Stimulated activated CD4-positive, alpha-beta T cell treated with anti-CD3 and anti-CD28 coated beads, Interleukin-4, amount 100 ng/mL, for 4 hours (primary cell): ENCODE results near the gene GPR137B.

Experiments used
- DNase-seq, 2 experiments: peaks; one replicate each; pipeline ENCODE4 v3.0.0-alpha.2; 2020

Gene GPR137B

DNA sequence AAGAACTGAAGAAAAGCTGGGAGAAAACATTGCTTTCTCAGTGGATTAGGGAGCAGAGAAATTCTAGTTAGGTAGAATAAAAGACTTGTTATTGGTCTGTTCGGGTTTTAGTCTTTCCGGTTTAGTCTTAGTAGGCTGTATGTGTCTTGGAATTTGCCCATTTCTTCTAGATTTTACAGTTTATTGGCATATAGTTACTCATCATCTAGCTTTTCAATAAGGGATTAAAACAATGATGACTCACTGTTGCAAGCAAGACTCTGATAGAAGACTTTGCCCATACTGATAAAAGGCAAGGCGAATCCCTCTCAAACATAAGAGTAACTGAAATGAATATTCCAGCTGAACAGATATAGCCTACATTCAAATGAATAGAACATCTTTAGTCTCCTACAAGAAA, 62.3 kb downstream of the GPR137B start:
- no peak for DNase-seq

DNA sequence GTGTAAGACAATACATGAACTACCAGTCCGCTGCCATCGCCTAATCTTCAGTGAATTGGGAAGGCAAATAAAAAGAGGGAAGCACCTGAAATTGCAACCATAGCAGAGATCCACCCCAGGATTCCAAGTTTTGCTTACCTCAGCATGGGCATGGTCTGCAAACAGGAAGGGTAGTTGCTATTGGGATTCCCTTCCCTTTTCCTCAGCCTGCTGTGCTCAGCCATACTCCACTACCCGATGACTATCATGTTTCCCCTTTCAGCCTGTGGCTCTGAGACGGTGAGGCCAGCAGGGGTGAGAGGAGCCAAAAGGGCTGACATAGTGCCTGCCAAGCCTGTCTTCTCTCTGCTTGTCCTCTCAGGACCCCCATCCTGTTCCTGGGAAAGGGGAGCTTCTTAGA, 64.2 kb downstream of the GPR137B start:
- no peak for DNase-seq

DNA sequence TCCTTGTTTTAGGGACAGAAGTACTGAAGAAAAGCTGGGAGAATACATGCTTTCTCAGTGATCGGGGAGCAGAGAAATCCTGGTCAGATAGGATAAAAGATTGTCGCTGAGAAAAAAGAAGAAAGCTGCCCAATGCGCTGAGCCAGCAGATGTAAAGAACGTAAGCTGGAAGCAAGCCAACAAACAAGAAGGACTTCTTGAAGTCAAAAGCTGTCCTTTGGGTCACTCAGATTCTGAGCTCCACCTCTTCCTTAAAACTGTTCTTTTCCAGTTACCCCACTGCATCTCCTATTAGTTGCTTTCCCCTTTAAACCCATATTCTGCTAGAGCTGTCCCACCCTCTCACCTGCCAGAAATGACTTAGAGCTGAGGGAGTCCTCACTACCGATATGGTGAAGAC, 64.8 kb downstream of the GPR137B start:
- no peak for DNase-seq

- DNase-seq, result no peak
Observed at GRCh38 chr1:236207569-236207968, 65.2 kb downstream of the GPR137B start.

- no peak for DNase-seq
Observed at GRCh38 chr1:236209185-236209584, 66.8 kb downstream of the GPR137B start.

GRCh38 chr1:236209713-236210112, 67.4 kb downstream of the GPR137B start:
- no peak for DNase-seq

DNA sequence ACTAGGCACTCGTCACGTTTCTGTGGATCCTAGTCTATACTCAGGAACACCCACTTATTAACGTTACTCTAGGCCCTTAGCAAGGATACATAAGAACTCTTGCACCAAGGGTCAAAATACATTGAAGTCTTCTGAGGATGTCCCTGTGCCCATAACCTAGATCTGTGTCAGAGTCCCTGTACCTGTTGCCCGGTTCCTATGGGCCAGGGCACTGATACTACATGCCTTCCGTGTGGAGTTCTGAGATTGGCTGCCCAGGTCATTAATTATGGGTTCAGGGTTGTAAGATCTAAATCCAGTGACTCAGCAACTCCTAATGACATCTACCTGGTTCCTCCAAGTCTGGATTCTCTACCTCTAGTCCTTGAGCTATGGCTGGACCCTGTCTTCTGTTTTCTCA, 69.5 kb downstream of the GPR137B start:
- DNase-seq, result no peak

DNA sequence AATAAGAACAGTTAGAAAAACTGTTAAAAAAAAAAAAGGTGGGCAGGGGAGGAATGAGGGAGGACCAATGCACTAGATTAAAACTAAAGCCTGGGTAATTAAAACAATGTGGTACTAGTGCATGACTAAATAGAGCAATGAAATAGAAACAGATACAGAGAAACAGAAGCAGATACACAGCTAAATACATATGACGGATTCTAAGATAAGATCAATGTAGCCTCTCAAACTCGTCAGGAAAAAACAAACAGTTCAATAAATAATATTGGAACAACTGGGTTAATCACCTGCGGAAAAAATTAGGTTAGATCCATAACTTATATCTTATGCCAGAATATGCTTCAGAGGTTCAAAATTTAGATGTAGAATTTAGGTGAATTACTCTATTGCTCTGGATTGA, 71.2 kb downstream of the GPR137B start:
- DNase-seq, result no peak

DNA sequence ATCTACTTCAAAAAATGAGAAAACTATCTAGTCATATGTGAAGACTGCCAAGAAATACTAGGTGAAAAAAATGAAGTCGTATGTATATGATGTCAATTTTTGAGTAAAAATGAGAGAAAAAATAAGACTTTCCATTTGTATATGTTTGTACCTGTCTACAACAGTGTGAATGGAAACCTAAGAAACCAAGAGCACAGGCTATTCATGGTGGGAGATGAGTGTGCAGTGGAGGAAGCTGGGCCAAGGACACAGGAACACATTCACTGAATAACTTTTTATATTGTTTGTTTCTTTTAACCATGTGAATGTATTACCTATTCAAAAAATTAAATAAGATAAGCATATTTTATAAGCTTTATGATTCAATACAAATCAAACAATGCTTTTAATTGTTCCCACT, 72.4 kb downstream of the GPR137B start:
- no peak for DNase-seq

DNA sequence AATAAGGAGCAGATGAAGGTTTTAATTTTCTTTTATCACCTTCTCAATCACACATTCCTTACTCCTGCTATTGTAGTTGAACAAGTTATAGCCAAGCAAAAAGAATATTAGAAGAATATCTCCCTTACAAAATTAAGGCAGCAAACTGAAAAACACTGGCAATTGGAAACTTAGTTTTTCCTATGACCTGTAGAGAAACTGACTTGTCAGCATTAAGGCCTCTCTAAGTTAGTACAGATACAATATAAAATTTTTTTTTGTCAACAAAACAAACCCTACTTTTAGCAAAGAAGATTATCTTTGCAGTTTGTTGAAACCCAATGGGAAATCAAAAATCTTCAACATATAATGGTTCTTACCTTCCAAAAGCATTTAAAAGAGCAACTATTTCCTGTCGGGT, 78.1 kb downstream of the GPR137B start:
- no peak for DNase-seq

DNA sequence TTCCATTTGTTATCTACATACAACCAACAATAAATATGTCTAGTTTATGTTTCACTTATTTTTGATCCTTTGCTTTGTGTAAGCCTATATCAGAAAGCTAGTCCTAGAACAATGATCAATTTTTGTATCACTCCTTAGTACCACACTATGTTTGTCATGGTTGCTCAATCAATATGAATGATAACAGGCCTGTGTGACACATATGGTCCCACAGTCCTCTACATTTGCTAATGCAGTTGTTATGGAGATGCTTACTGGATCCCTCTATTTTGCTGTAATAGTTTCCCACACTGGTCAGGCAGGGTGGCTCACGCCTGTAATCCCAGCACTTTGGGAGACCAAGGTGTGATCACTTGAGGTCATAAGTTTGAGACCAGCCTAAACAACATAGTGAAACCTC, 80.3 kb downstream of the GPR137B start:
- no peak for DNase-seq

DNA sequence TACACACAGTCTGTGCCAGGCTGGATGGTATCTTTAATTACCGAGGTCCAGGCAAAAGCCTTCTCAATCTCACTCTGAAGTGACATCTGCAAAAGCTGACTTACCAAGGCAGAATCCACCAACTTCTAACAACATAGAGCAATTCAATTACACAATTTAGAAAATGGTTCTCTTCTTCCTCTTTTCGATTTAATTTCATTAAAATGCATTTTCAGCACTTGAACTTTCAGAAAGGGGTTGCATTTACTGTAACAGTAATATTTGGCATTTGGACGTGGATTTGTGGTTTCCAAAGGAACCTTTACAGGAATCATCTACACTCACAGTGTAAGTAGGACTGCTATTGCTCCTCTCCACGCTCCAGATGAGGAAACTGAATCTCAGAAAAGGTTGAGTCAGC, 86.1 kb downstream of the GPR137B start:
- no peak for DNase-seq

DNA sequence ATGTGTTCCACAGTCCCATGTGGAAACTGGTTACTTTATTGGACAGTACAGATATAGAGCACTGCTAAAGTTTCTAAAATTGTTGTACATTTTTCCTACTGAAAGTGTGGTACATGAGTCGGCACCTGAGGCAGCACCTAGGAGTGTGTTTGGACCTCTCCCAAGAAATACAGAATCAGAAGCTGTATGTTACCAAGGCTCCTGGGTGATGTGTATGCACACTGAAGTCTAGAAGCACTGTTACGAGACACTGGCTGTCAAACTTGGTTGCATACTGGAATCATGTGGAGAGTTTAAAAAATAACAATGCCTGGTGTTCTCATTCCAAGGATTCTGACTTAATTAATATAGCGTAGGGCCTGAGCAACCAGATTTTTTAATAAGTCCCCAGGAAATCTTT, 92.8 kb downstream of the GPR137B start:
- no peak for DNase-seq

GRCh38 chr1:236239092-236239585, 96.8 kb downstream of the GPR137B start:
- no peak for DNase-seq

DNA sequence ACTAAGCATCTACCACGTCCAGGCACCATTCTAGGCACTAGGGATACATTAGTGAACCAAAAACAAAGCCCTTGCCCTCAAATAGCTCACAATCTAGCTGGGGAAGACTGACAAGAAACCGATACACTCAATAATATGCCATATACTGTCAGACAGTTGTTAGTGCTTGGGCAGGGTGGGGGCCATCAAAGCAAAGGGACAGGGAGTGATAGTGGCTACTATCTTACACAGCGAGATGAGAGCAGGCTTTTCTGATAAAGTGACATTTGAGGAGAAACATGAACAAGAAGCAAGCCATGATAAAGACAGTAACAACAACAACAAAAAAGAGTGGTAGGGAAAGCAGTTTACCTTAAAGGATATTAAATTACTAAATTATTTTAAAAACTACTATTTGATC, 98.3 kb downstream of the GPR137B start:
- no peak for DNase-seq

DNA sequence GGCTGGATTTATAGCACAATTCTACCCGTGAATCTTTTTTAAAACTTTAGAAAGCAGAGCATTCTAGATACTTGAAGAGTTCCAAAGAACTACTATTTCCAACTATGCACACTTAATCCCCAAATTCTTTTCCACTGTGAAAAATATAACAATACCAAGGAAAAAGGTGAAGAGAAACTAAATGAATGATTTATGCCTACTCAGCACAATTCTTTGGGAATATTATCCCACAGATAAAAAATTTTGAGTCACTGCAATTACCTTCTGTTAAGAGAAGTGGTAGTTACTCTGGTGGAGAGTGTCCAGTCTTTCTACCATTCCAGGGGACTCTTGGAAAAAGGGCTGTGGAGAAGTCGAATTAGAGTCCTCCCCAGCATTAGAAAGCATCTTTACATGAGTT, 100.2 kb downstream of the GPR137B start:
- DNase-seq, result no peak

DNA sequence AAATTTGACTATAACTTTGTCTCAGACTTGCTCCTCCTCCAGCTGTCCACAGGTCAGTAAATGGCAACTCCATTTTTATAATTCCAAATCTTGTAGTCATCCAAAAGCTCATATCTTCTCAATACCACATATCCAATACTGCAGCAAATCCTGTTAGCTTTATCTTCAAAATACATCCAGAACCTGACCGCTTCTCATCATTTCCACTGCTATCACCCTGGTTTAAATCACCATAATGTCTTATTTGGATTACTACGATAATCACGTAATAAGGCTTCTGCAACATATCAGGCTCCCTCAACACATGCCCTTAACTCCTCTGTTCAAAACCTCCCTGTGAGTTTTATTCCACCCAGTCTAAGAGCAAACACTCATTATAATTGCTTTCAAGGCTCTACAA, 104.9 kb downstream of the GPR137B start:
- no peak for DNase-seq

- DNase-seq, result no peak
Observed at GRCh38 chr1:236251587-236251986, 109.2 kb downstream of the GPR137B start.

- no peak for DNase-seq
Observed at GRCh38 chr1:236253119-236253518, 110.8 kb downstream of the GPR137B start.

DNA sequence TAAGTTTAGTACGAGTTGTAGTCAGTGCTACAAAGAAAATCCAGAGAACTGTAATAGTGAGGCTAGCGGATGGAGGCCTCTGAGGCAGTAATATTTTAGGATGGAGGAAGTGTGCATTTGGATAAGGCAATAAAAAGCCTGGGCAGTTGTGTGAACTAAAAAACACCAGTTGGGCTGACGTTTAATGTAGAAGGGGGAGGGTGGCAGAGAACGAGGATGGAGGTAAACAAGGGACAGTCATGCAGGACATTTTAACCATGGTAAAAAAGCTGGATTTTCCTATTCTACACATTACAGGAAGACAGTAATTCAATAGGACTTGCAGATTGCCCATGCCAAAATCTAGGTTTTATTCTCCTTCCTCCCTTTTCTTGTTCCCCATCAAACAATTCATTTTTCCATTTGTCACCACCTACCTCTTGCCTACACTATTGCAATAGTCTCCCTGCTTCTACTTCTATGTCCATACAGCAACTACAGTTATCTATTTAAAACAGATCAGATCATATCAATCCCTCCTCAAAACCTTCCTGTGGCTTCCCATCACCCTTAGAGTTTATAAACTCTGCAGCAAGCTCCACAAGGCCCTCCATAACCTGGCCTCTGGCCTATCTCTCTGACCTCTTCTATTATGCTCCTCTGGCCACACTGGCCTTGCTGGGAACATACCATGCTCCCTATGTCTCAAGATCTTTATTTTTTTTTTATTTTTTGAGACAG, 111.7 kb downstream of the GPR137B start:
- no peak for DNase-seq

GRCh38 chr1:236257216-236257615, 114.9 kb downstream of the GPR137B start:
- no peak for DNase-seq

- DNase-seq, result no peak
Observed at GRCh38 chr1:236258114-236258622, 115.8 kb downstream of the GPR137B start.
